HL-60 (cell line): ENCODE data around the gene IL27RA.

Experiments used
- REST ChIP-seq: IDR thresholded peaks from 2 replicates; pipeline ENCODE4 v1.6.1; 2012; ENCODE audit warnings: low read depth; ENCODE audit not compliant: insufficient replicate concordance
- TF ChIP-seq, protein P1 (sequence below): IDR thresholded peaks from one replicate; pipeline ENCODE4 v1.5.1; 2011; ENCODE audit warnings: low read length, control low read depth, inconsistent platforms; ENCODE audit not compliant: insufficient read depth

DNA sequence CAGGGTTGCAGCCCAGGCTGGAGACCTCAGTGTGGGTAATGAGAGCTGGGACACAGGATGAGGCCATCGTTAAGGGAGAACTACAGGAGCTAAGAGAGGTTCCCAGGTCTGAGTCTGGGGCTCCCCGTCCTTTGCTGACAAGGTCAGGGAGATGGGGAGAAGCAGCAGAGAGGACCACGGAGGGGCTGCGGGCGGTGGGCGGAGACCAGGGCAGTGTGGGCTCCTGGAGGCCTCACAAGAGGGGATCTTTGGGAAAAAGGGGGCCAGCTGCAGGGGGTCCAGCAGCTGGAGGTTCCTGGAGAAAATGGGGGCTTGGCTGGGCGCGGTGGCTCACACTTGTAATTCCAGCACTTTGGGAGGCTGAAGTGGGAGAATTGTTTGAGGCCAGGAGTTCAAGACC, 41.5 kb upstream of the IL27RA start:
- TF ChIP-seq, protein P1, sequence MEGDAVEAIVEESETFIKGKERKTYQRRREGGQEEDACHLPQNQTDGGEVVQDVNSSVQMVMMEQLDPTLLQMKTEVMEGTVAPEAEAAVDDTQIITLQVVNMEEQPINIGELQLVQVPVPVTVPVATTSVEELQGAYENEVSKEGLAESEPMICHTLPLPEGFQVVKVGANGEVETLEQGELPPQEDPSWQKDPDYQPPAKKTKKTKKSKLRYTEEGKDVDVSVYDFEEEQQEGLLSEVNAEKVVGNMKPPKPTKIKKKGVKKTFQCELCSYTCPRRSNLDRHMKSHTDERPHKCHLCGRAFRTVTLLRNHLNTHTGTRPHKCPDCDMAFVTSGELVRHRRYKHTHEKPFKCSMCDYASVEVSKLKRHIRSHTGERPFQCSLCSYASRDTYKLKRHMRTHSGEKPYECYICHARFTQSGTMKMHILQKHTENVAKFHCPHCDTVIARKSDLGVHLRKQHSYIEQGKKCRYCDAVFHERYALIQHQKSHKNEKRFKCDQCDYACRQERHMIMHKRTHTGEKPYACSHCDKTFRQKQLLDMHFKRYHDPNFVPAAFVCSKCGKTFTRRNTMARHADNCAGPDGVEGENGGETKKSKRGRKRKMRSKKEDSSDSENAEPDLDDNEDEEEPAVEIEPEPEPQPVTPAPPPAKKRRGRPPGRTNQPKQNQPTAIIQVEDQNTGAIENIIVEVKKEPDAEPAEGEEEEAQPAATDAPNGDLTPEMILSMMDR = no peak
- no peak for TF ChIP-seq REST
